BE2C (cell line): ENCODE data around the gene NSMCE1.

ENCODE experiments used
- DNase-seq: peaks from one replicate; pipeline ENCODE4 v3.0.0-alpha.2; 2020
- H3K27me3 ChIP-seq: fragments of 250-450 bp; sonication (Bioruptor Pico); 2 replicates; pipeline ENCODE4 v1.5.1; 2020; ENCODE audit warnings: mild to moderate bottlenecking
- H3K36me3 ChIP-seq: fragments of 250-450 bp; sonication (Bioruptor Pico); 2 replicates; pipeline ENCODE4 v1.5.1; 2020; ENCODE audit warnings: mild to moderate bottlenecking
- H3K4me1 ChIP-seq: fragments of 250-450 bp; sonication (Bioruptor Pico); 2 replicates; pipeline ENCODE4 v1.5.1; 2020
- H3K4me3 ChIP-seq: 2 replicates; pipeline ENCODE4 v1.5.1; 2011; ENCODE audit warnings: low read depth, low read length
- H3K9me3 ChIP-seq: fragments of 250-450 bp; sonication (Bioruptor Pico); 2 replicates; pipeline ENCODE4 v1.5.1; 2020
- TF ChIP-seq, protein P1 (sequence below): IDR thresholded peaks from 2 replicates; pipeline ENCODE4 v1.5.1; 2012; ENCODE audit warnings: mild to moderate bottlenecking, low read depth, low read length

NSMCE1 gene

GRCh38 chr16:27232061-27232900, 36.3 kb downstream of the NSMCE1 start:
- DNase-seq = no peak
- H3K4me3 ChIP-seq = no peak overlapping the region
- peaks cover 21% of the 10 kb centered on the region for H3K4me1 ChIP-seq
- no peaks in the 10 kb centered on the region for H3K27me3 ChIP-seq
- TF ChIP-seq, protein P1, sequence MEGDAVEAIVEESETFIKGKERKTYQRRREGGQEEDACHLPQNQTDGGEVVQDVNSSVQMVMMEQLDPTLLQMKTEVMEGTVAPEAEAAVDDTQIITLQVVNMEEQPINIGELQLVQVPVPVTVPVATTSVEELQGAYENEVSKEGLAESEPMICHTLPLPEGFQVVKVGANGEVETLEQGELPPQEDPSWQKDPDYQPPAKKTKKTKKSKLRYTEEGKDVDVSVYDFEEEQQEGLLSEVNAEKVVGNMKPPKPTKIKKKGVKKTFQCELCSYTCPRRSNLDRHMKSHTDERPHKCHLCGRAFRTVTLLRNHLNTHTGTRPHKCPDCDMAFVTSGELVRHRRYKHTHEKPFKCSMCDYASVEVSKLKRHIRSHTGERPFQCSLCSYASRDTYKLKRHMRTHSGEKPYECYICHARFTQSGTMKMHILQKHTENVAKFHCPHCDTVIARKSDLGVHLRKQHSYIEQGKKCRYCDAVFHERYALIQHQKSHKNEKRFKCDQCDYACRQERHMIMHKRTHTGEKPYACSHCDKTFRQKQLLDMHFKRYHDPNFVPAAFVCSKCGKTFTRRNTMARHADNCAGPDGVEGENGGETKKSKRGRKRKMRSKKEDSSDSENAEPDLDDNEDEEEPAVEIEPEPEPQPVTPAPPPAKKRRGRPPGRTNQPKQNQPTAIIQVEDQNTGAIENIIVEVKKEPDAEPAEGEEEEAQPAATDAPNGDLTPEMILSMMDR = no peak
- no peaks in the 10 kb centered on the region for H3K9me3 ChIP-seq
- H3K36me3 ChIP-seq = no peaks in the 10 kb centered on the region

GRCh38 chr16:27231692-27232060, 36.9 kb downstream of the NSMCE1 start:
- Histone ChIP-seq H3K9me3 (no peaks in the 10 kb centered on the region), H3K4me3 (no peak overlapping the region), H3K4me1 (peaks cover 18% of the 10 kb centered on the region), H3K27me3 (no peaks in the 10 kb centered on the region), H3K36me3 (no peaks in the 10 kb centered on the region)
- TF ChIP-seq, protein P1 = no peak
- no peak for DNase-seq

GRCh38 chr16:27230562-27231001, 38.0 kb downstream of the NSMCE1 start:
- H3K36me3 ChIP-seq = no peaks in the 10 kb centered on the region
- TF ChIP-seq, protein P1 = no peak
- no peaks in the 10 kb centered on the region for H3K9me3 ChIP-seq
- peaks cover 16% of the 10 kb centered on the region for H3K4me1 ChIP-seq
- DNase-seq = no peak
- H3K27me3 ChIP-seq = no peaks in the 10 kb centered on the region
- no peak overlapping the region for H3K4me3 ChIP-seq

GRCh38 chr16:27229891-27230470, 38.6 kb downstream of the NSMCE1 start:
- Histone ChIP-seq H3K4me3 (no peak overlapping the region), H3K36me3 (no peaks in the 10 kb centered on the region), H3K4me1 (peaks cover 11% of the 10 kb centered on the region), H3K27me3 (no peaks in the 10 kb centered on the region), H3K9me3 (no peaks in the 10 kb centered on the region)
- DNase-seq = no peak
- TF ChIP-seq, protein P1 = no peak

- H3K36me3 ChIP-seq = no peaks in the 10 kb centered on the region; the same call in 1 of the 2 replicates
- peak; percentile 77 for DNase-seq
- H3K4me3 ChIP-seq = no peak overlapping the region
- TF ChIP-seq, protein P1 = peak; percentile 22
- H3K27me3 ChIP-seq = no peaks in the 10 kb centered on the region
- H3K4me1 ChIP-seq = peaks cover 7% of the 10 kb centered on the region; the same call in 1 of the 2 replicates
- H3K9me3 ChIP-seq = no peaks in the 10 kb centered on the region
Measured at GRCh38 chr16:27228621-27229501, 39.7 kb downstream of the NSMCE1 start.
